Thoracic aorta (tissue), 2 donors: ENCODE results near the gene DNTTIP2. TPM values are rescaled to one million over a fixed set of nuclear protein-coding genes. Genes with fewer than 3 reads are reported as not detected.
"Not testable (repeated sequence)": the region's sequence is repeated elsewhere in the genome, so short reads cannot be mapped to it uniquely, and the experiment has no call there.

Experiments
- ATAC-seq: fragments of 150-250 bp; one replicate; pipeline ENCODE4 v1.8.0; 2017; ENCODE audit warnings: low read depth; ENCODE audit not compliant: insufficient number of reproducible peaks, low FRiP score
- DNase-seq: peaks from one replicate; pipeline ENCODE4 v3.0.0-alpha.2; 2020; ENCODE audit warnings: low spot score
- H3K27ac ChIP-seq, 2 donors: fragments of 200-600 bp; sonication (generic); 1 replicate in 1 of 2; 2 replicates in 1 of 2; pipeline ENCODE4 v1.5.1; 2016; ENCODE audit warnings: mild to moderate bottlenecking in 2 of 2, moderate library complexity in 2 of 2
- H3K27me3 ChIP-seq: fragments of 200-600 bp; sonication (generic); replicated peaks from 2 replicates; pipeline ENCODE4 v1.6.0; 2016; ENCODE audit warnings: mild to moderate bottlenecking; ENCODE audit not compliant: insufficient read depth
- H3K36me3 ChIP-seq: fragments of 200-600 bp; sonication (generic); one replicate; pipeline ENCODE4 v1.5.1; 2016
- H3K4me1 ChIP-seq, 2 donors: fragments of 200-600 bp; sonication (generic); 1 replicate in 1 of 2; 2 replicates in 1 of 2; pipeline versions ENCODE4 v1.5.1 to v1.6.0; 2016; ENCODE audit warnings: low read depth in 2 of 2, mild to moderate bottlenecking in 1 of 2; ENCODE audit not compliant: control insufficient read depth in 1 of 2
- H3K4me3 ChIP-seq: fragments of 200-600 bp; sonication (generic); 2 replicates; pipeline ENCODE4 v1.5.1; 2016; ENCODE audit warnings: mild to moderate bottlenecking
- H3K9me3 ChIP-seq: fragments of 200-600 bp; sonication (generic); 2 replicates; pipeline ENCODE4 v1.5.1; 2016
- total RNA-seq, 2 donors: library from RNA; depleted of rRNA; stranded (reverse); fragments of >200 nt; gene quantifications; one replicate each; pipeline versions ENCODE4 v1.1.0 to v1.2.3, GENCODE V29; 2016
- TF ChIP-seq, protein P1 (sequence below): fragments of 200-600 bp; sonication (generic); IDR thresholded peaks from one replicate; pipeline ENCODE4 v1.5.1; 2019; ENCODE audit warnings: antibody characterized with exemption

The DNTTIP2 gene
- total RNA-seq, 2 donors from 2014 or later = 24.2 to 41.5 TPM

DNA sequence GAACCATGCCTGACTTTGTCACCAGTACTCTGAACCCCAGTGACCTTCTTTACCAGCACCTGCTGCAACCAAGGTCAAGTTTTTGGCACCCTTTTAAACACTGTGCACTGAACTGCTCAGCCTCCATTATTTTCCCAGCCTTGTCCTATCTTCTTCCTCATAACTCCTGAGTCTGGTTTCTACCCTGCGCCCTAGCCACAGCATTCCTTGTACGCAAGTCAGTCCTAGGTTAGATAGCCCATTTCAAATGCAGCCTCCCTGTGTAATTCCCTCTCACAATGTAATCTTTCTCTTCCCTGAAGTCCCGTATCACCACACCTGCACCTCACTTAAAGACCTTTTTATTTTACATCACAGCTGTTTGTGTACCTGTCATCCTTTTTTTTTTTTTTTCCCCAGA, 37.2 kb downstream of the DNTTIP2 start:
- no peaks in the 10 kb centered on the region for H3K9me3 ChIP-seq
- H3K4me3 ChIP-seq = no peak overlapping the region
- ATAC-seq = no peak
- DNase-seq = no peak
- peaks cover 6 to 18% of the 10 kb centered on the region in 2 donors for H3K4me1 ChIP-seq
- no peaks in the 10 kb centered on the region for H3K27me3 ChIP-seq
- TF ChIP-seq, protein P1, sequence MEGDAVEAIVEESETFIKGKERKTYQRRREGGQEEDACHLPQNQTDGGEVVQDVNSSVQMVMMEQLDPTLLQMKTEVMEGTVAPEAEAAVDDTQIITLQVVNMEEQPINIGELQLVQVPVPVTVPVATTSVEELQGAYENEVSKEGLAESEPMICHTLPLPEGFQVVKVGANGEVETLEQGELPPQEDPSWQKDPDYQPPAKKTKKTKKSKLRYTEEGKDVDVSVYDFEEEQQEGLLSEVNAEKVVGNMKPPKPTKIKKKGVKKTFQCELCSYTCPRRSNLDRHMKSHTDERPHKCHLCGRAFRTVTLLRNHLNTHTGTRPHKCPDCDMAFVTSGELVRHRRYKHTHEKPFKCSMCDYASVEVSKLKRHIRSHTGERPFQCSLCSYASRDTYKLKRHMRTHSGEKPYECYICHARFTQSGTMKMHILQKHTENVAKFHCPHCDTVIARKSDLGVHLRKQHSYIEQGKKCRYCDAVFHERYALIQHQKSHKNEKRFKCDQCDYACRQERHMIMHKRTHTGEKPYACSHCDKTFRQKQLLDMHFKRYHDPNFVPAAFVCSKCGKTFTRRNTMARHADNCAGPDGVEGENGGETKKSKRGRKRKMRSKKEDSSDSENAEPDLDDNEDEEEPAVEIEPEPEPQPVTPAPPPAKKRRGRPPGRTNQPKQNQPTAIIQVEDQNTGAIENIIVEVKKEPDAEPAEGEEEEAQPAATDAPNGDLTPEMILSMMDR = no peak
- no peak overlapping the region for H3K27ac ChIP-seq
- H3K36me3 ChIP-seq = no peaks in the 10 kb centered on the region

DNA sequence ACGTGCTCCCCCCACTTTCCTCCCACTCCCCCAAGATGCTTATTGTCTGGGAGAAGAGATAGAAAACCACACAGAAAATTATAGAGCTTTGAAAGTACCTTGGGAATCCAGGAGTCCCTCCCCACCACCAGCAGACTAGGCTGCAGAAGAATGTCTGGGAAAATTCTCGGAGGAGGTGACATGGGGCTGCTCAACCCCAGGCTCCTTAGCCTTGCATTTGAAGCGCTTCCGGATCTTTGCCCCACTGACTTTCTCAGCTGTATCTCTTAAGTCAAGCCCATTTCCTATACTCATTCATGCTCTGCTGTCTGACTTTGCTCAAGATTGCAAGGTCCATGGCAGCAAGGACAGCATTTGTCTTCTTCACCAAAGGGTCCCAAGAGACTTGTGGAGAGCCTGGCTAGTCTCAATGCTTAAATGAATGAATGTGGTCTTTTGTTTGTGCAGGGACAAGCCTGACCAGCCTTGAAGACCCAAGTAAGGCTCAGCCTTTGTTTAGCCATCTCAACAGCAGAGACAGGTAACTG, 38.0 kb downstream of the DNTTIP2 start:
- H3K27me3 ChIP-seq = no peaks in the 10 kb centered on the region
- ATAC-seq (no peak), DNase-seq (no peak)
- H3K4me3 ChIP-seq = no peak overlapping the region
- H3K4me1 ChIP-seq = peaks cover 6 to 18% of the 10 kb centered on the region in 2 donors
- no peaks in the 10 kb centered on the region for H3K9me3 ChIP-seq
- H3K27ac ChIP-seq = no peak overlapping the region
- TF ChIP-seq, protein P1 = no peak
- H3K36me3 ChIP-seq = no peaks in the 10 kb centered on the region

GRCh38 chr1:93839753-93840152, 39.3 kb downstream of the DNTTIP2 start:
- no peak for DNase-seq
- no peak for ATAC-seq
- TF ChIP-seq, protein P1 = no peak

DNA sequence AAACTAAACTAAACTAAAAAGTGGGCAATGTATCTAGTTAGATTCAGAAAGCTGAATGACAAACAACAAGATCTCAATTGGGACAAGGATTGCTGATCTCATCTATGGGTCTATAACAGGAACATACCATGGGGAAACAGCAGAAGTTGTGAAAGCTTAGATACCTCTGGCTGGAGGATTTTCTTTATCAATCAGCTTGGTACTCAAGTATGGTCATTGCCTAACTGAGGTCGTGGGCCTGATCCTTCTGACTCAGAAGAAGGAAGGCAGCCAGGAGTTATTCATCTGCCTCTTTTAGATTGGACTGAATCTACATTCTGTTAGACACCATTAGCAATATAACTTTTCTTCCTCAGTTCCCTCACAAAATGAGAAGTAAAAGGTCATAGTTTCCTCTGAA, 39.7 kb downstream of the DNTTIP2 start:
- Histone ChIP-seq H3K27me3 (no peaks in the 10 kb centered on the region), H3K9me3 (no peaks in the 10 kb centered on the region), H3K27ac (no peak overlapping the region), H3K4me1 (peaks cover 0 to 9% of the 10 kb centered on the region in 2 donors), H3K4me3 (no peak overlapping the region), H3K36me3 (no peaks in the 10 kb centered on the region)
- ATAC-seq = no peak
- TF ChIP-seq, protein P1 = no peak
- DNase-seq = no peak

More at GRCh38 chr1:93839753-93840152, 39.3 kb downstream of the DNTTIP2 start:
- no peak overlapping the region for H3K4me3 ChIP-seq
- peaks cover 2 to 14% of the 10 kb centered on the region in 2 donors for H3K4me1 ChIP-seq
- H3K36me3 ChIP-seq = no peaks in the 10 kb centered on the region
- no peak overlapping the region for H3K27ac ChIP-seq
- H3K27me3 ChIP-seq = no peaks in the 10 kb centered on the region
- no peaks in the 10 kb centered on the region for H3K9me3 ChIP-seq

- Histone ChIP-seq H3K27me3 (no peaks in the 10 kb centered on the region), H3K9me3 (peaks cover 5% of the 10 kb centered on the region), H3K4me3 (no peak overlapping the region), H3K27ac (no peak overlapping the region), H3K36me3 (no peaks in the 10 kb centered on the region), H3K4me1 (no peaks in the 10 kb centered on the region)
- DNase-seq = no peak
- TF ChIP-seq, protein P1 = no peak
- ATAC-seq = no peak
These were observed 41.0 kb downstream of the DNTTIP2 start for GRCh38 chr1:93837961-93838360.

DNA sequence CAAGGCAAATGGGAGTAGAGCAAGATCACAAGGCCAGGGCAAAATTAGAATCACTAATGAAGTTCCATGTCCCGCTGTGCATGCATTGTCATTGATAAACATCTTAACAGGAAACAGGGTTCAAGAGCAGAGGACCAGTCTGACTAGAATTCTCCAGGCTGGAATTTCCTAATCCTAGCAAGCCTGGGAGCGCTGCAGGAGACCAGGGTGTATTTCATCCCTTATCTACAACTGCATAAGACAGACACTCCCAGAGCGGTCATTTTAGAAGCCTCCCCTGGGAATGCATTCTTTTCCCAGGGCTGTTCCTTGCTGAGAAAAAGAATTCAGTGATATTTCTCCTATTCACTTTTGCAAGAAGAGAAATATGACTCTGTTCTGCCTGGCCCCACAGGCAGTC, 45.7 kb downstream of the DNTTIP2 start:
- not testable (repeated sequence) for H3K4me3 ChIP-seq, H3K4me1 ChIP-seq, H3K9me3 ChIP-seq, H3K27me3 ChIP-seq, ATAC-seq, H3K27ac ChIP-seq, H3K36me3 ChIP-seq, DNase-seq
